Endothelial cell (in vitro differentiated cells): ENCODE results near the gene GGTA1. TPM values are rescaled to one million over a fixed set of nuclear protein-coding genes. Genes with fewer than 3 reads are reported as not detected.
"Not testable (repeated sequence)": the region's sequence is repeated elsewhere in the genome, so short reads cannot be mapped to it uniquely, and the experiment has no call there.

Experiments
- DNase-seq: peaks from one replicate; pipeline ENCODE4 v3.0.0; 2021; ENCODE audit warnings: low spot score
- H3K27ac Mint-ChIP-seq: one replicate; pipeline ENCODE4 v1.8.0; 2021; ENCODE audit warnings: mixed read lengths, inconsistent platforms; ENCODE audit not compliant: unreplicated experiment
- H3K27me3 Mint-ChIP-seq: one replicate; pipeline ENCODE4 v1.8.0; 2021; ENCODE audit warnings: mild to moderate bottlenecking, moderate library complexity, mixed read lengths, inconsistent platforms; ENCODE audit not compliant: unreplicated experiment
- H3K36me3 Mint-ChIP-seq: one replicate; pipeline ENCODE4 v1.8.0; 2021; ENCODE audit warnings: mild to moderate bottlenecking, low read depth, mixed read lengths, inconsistent platforms; ENCODE audit not compliant: unreplicated experiment
- H3K4me1 Mint-ChIP-seq: one replicate; pipeline ENCODE4 v1.8.0; 2021; ENCODE audit warnings: mild to moderate bottlenecking, mixed read lengths, inconsistent platforms; ENCODE audit not compliant: unreplicated experiment
- H3K4me3 Mint-ChIP-seq: one replicate; pipeline ENCODE4 v1.8.0; 2021; ENCODE audit warnings: mild to moderate bottlenecking, mixed read lengths, inconsistent platforms; ENCODE audit not compliant: unreplicated experiment
- H3K9me3 Mint-ChIP-seq: one replicate; pipeline ENCODE4 v1.8.0; 2021; ENCODE audit warnings: mixed read lengths, inconsistent platforms; ENCODE audit not compliant: unreplicated experiment
- total RNA-seq: library from RNA; stranded (reverse); fragmentation: NEBNext Ultra II Directional; extraction: Animal tissue kit (Norgen Biotek cat#: 25700); gene quantifications from one replicate; pipeline ENCODE4 v1.2.1, GENCODE V29; 2021; ENCODE audit not compliant: unreplicated experiment
- TF ChIP-seq, protein P1 (sequence below): fragments of 200-600 bp; sonication (generic); IDR thresholded peaks from one replicate; pipeline ENCODE4 v1.5.0; 2021; ENCODE audit warnings: antibody characterized with exemption; ENCODE audit not compliant: unreplicated experiment

The GGTA1 gene
- total RNA-seq, 1 donor from 2014 or later, result 19.7 TPM

DNA sequence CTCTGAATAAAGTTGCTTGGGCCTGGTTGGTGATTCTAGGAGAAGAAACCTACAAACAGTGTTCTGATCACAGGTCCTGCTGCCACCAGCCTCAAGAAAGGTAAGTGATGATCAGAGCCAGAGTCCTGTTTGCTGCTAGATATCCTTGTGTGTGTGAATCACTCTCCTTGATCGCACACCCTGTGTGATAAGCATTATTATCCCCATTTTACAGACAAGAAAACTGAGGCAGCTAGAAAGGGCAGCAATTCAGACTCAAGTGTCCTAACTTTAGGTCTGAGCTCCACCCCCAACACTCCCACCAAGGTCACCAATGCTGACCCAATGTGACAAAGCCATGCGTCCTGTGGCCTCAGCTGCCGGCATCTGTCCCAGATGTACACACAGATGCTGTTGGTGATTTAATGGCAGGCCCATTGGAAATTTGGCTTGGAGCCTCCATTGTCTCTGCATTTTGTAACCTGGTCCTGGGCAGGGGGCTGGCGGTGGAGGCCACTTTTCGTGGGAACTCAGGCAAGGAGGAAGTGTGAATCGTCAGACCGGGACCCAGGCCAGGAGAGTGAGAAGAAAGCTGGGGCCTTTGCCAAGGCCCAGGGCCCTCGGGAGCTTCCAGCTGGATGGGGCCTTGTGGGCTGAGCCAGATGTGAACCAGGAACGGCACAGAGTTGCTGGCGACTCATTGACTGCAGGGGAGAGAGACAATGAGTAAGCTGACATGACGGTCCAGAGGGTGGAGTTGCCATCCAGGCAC, 29.8 kb upstream of the GGTA1 start:
- no peaks in the 10 kb centered on the region for H3K9me3 Mint-ChIP-seq
- H3K4me1 Mint-ChIP-seq, result no peaks in the 10 kb centered on the region
- no peak for DNase-seq
- H3K27me3 Mint-ChIP-seq, result peaks cover 2% of the 10 kb centered on the region
- H3K27ac Mint-ChIP-seq, result no peak overlapping the region
- H3K4me3 Mint-ChIP-seq, result no peak overlapping the region
- H3K36me3 Mint-ChIP-seq, result no peaks in the 10 kb centered on the region
- TF ChIP-seq, protein P1, sequence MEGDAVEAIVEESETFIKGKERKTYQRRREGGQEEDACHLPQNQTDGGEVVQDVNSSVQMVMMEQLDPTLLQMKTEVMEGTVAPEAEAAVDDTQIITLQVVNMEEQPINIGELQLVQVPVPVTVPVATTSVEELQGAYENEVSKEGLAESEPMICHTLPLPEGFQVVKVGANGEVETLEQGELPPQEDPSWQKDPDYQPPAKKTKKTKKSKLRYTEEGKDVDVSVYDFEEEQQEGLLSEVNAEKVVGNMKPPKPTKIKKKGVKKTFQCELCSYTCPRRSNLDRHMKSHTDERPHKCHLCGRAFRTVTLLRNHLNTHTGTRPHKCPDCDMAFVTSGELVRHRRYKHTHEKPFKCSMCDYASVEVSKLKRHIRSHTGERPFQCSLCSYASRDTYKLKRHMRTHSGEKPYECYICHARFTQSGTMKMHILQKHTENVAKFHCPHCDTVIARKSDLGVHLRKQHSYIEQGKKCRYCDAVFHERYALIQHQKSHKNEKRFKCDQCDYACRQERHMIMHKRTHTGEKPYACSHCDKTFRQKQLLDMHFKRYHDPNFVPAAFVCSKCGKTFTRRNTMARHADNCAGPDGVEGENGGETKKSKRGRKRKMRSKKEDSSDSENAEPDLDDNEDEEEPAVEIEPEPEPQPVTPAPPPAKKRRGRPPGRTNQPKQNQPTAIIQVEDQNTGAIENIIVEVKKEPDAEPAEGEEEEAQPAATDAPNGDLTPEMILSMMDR, result no peak

DNA sequence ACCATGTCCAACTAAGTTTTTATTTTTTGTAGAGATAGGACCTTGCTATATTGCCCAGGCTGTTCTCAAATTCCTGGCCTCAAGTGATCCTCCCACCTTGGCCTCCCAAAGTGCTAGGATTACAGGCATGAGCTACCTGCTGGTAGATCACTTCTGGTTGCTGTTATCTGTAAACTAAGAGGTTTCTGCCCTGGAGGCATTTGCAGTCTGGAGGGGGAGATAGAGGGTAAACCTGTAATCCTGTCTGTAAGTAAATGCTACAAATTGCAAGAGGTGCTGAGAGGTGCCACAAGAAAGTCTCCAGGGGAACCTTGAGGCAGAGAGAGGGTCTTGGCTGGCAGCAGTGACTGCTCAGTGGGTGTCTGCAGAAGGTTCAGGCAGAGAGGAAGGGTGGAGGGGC, 29.0 kb upstream of the GGTA1 start:
- no peaks in the 10 kb centered on the region for H3K9me3 Mint-ChIP-seq
- H3K4me3 Mint-ChIP-seq, result no peak overlapping the region
- H3K27ac Mint-ChIP-seq, result no peak overlapping the region
- no peak for DNase-seq
- TF ChIP-seq, protein P1, result no peak
- peaks cover under 1% of the 10 kb centered on the region for H3K27me3 Mint-ChIP-seq
- H3K4me1 Mint-ChIP-seq, result no peaks in the 10 kb centered on the region
- H3K36me3 Mint-ChIP-seq, result no peaks in the 10 kb centered on the region

DNA sequence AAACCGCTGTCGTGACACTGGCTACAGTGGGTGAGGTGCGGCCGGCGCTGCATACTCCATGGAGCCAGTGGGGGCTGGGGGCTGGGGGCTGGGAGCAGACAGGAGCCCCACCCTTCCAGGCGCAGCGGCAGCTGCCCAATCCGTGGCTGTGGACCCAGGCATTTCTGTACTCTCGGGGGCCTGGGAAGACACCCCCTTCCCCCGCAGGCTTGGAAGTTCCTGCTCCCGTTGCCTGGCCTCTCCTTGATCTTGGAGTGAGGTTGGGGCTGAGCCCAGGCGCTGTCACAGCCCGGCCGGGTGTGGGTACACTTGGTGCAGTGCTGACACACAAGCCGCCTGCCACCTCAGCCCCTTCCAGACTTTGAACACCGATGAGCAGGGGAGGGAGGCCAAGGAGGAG, 27.7 kb upstream of the GGTA1 start:
- no peaks in the 10 kb centered on the region for H3K4me1 Mint-ChIP-seq
- no peak overlapping the region for H3K4me3 Mint-ChIP-seq
- no peak overlapping the region for H3K27ac Mint-ChIP-seq
- no peak for DNase-seq
- TF ChIP-seq, protein P1, result no peak
- H3K27me3 Mint-ChIP-seq, result no peaks in the 10 kb centered on the region
- no peaks in the 10 kb centered on the region for H3K36me3 Mint-ChIP-seq
- H3K9me3 Mint-ChIP-seq, result no peaks in the 10 kb centered on the region

DNA sequence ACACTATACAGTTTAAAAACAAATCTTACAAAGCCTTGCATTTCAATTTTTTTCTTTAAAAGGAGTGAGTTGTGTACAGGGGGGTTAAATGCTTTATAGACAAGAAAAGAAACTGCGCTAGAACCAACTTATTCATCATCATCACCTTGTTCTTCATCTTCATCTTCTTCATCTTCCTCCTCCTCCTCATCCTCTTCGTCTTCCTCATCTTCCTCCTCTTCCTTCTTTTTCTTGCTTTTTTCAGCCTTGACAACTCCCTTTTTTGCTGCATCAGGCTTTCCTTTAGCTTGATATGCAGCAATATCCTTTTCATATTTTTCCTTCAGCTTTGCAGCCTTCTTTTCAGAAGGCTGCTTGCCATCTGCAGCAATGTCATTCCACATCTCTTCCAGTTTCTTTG, 20.0 kb upstream of the GGTA1 start:
- H3K4me1 Mint-ChIP-seq, H3K4me3 Mint-ChIP-seq: not testable (repeated sequence)

DNA sequence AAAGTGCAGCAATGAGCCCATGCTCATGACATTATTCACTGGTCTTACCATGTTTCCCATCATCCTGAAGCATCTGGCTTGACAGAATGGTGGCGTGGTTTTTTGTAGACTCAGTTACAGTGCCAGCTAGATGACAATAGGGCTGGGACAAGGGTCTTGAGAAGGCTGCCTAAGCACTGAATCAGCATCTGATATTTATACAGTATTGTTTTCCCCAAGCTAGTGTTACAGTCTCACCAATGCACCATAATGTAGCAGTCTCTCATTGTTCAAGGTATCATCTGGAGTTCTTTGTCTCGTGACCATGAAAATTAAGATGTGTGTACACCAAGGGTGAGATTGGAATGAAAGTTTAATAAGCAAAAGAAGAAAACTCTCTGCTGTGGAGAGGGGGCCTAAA, 19.0 kb upstream of the GGTA1 start:
- Mint-ChIP-seq H3K4me1 (no peaks in the 10 kb centered on the region), H3K9me3 (no peaks in the 10 kb centered on the region), H3K27me3 (peaks cover 4% of the 10 kb centered on the region), H3K36me3 (no peaks in the 10 kb centered on the region), H3K4me3 (no peak overlapping the region), H3K27ac (no peak overlapping the region)
- TF ChIP-seq, protein P1, result no peak
- DNase-seq, result no peak

More for the DNA sequence above, 20.0 kb upstream of the GGTA1 start:
- not testable (repeated sequence) for H3K27ac Mint-ChIP-seq, DNase-seq, H3K36me3 Mint-ChIP-seq, H3K9me3 Mint-ChIP-seq, H3K27me3 Mint-ChIP-seq

DNA sequence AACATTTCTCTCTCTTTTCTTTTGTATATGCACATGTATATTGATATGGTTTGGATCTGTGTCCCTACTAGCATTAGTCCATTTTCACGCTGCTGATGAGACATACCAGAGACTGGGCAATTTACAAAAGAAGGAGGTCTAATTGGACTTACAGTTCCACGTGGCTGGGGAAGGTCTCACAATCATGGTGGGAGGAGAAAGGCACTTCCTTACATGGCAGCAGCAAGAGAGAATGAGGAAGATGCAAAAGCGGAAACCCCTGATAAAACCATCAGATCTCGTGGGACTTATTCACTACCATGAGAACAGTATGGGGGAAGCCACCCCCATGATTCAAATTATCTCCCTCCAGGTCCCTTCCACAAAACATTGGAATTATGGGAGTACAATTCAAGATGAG, 13.5 kb upstream of the GGTA1 start:
- not testable (repeated sequence) for H3K36me3 Mint-ChIP-seq, DNase-seq, H3K9me3 Mint-ChIP-seq, H3K4me3 Mint-ChIP-seq, H3K27ac Mint-ChIP-seq, H3K27me3 Mint-ChIP-seq, H3K4me1 Mint-ChIP-seq
